Brain microvascular endothelial cell (primary cell): ENCODE results near the gene KIF6.

Experiments
- DNase-seq: peaks from one replicate; pipeline ENCODE4 v3.0.0-alpha.2; 2020
- H3K27ac ChIP-seq: fragments of 250-450 bp; sonication (Bioruptor Pico); 2 replicates; pipeline ENCODE4 v1.5.1; 2020; ENCODE audit warnings: mild to moderate bottlenecking, moderate library complexity
- H3K27me3 ChIP-seq: fragments of 250-450 bp; sonication (Bioruptor Pico); replicated peaks from 2 replicates; pipeline ENCODE4 v1.5.1; 2020; ENCODE audit warnings: mild to moderate bottlenecking
- H3K36me3 ChIP-seq: fragments of 250-450 bp; sonication (Bioruptor Pico); replicated peaks from 2 replicates; pipeline ENCODE4 v1.5.1; 2020; ENCODE audit warnings: mild to moderate bottlenecking
- H3K4me3 ChIP-seq: 2 replicates; pipeline ENCODE4 v1.5.1; 2011; ENCODE audit warnings: low read depth, mild to moderate bottlenecking, control low read depth, low read length, moderate library complexity
- CTCF ChIP-seq: IDR thresholded peaks from 2 replicates; pipeline ENCODE4 v1.5.1; 2011; ENCODE audit warnings: low read depth, mild to moderate bottlenecking, moderate library complexity, low read length, control low read depth, inconsistent platforms; ENCODE audit errors: missing control alignments
- in situ Hi-C: cut with HindIII; loops from 2 replicates; pipeline ENCODE4 v1.10.0; 2017; ENCODE audit warnings: low sequenced_read_pairs, low pct_ligation_motif_present

Gene KIF6

GRCh38 chr6:39322306-39322850 lies 402.8 kb downstream of the KIF6 start, which contains the start of gene KCNK16:
Gene KCNK16 (minus strand): TSS chr6:39322702. CDS start chr6:39322540, 162 bp downstream.
- H3K27ac ChIP-seq, result no peak within 1 kb of the TSS
- H3K4me3 ChIP-seq, result no peak within 1 kb of the TSS
- H3K36me3 ChIP-seq, result no peaks in the 10 kb centered on the region
- no peak for TF ChIP-seq CTCF
- in situ Hi-C loops, result no loop called here
- no peaks in the 10 kb centered on the region for H3K27me3 ChIP-seq
- no peak for DNase-seq

GRCh38 chr6:39321761-39322160 lies 403.4 kb downstream of the KIF6 start:
- no peaks in the 10 kb centered on the region for H3K27me3 ChIP-seq
- no peaks in the 10 kb centered on the region for H3K36me3 ChIP-seq
- in situ Hi-C loops, result no loop called here
- no peak overlapping the region for H3K4me3 ChIP-seq
- DNase-seq, result no peak
- no peak for TF ChIP-seq CTCF
- H3K27ac ChIP-seq, result no peak overlapping the region

GRCh38 chr6:39320363-39320984 lies 404.7 kb downstream of the KIF6 start:
- TF ChIP-seq CTCF, result no peak
- Histone ChIP-seq H3K27me3 (peaks cover under 1% of the 10 kb centered on the region), H3K27ac (no peak overlapping the region), H3K36me3 (no peaks in the 10 kb centered on the region), H3K4me3 (no peak overlapping the region)
- in situ Hi-C loops, result no loop called here
- DNase-seq, result no peak

- in situ Hi-C loops, result no loop called here
Measured at GRCh38 chr6:39319621-39320362, 405.4 kb downstream of the KIF6 start.

GRCh38 chr6:39317256-39317655 lies 408.0 kb downstream of the KIF6 start:
- no peak overlapping the region for H3K27ac ChIP-seq
- in situ Hi-C loops, result no loop called here
- H3K27me3 ChIP-seq, result peaks cover 31% of the 10 kb centered on the region

More at GRCh38 chr6:39319621-39320362, 405.4 kb downstream of the KIF6 start:
- Histone ChIP-seq H3K36me3 (no peaks in the 10 kb centered on the region), H3K27ac (no peak overlapping the region), H3K4me3 (no peak overlapping the region), H3K27me3 (peaks cover 8% of the 10 kb centered on the region)
- no peak for TF ChIP-seq CTCF
- no peak for DNase-seq

More at GRCh38 chr6:39317256-39317655, 408.0 kb downstream of the KIF6 start:
- no peak for DNase-seq
- no peak overlapping the region for H3K4me3 ChIP-seq
- no peaks in the 10 kb centered on the region for H3K36me3 ChIP-seq
- TF ChIP-seq CTCF, result no peak
